ENCODE data around the gene PALLD.

Gene PALLD

GRCh38 chr4:168777277-168777965 lies 280.6 kb downstream of the PALLD start:
- H3K4me2 ChIP-seq (ENCODE audit: low read length) = no peak overlapping the region
- H3K79me2 ChIP-seq (ENCODE audit: insufficient read depth, low read length) = no peaks in the 10 kb centered on the region
- no peaks in the 10 kb centered on the region for H3F3A ChIP-seq (ENCODE audit: insufficient read depth, low read length)
- no peaks in the 10 kb centered on the region for H4K20me1 ChIP-seq (ENCODE audit: insufficient read depth, low read length)
- H3K9me2 ChIP-seq (ENCODE audit: low read depth, low read length) = no peaks in the 10 kb centered on the region
- no peaks in the 10 kb centered on the region for H3K36me3 ChIP-seq (ENCODE audit: insufficient read depth, low read length)
- H3K27ac ChIP-seq (ENCODE audit: low read depth, low read length, poor library complexity, severe bottlenecking) = no peak overlapping the region
- no peaks in the 10 kb centered on the region for H3K27me3 ChIP-seq (ENCODE audit: insufficient read depth, low read length)
- TF ChIP-seq CTCF (IDR thresholded peaks at IDR 0.05; ENCODE audit: low read length) = no peak
- no peak for TF ChIP-seq EZH2 (IDR thresholded peaks at IDR 0.05; ENCODE audit: borderline replicate concordance, low read length)
- H3K4me1 ChIP-seq (ENCODE audit: insufficient read depth, low read length, severe bottlenecking) = no peaks in the 10 kb centered on the region
- no peak overlapping the region for H3K9ac ChIP-seq (ENCODE audit: low read length)
- 0 out of 2 replicates have a peak, but pooled peaks cover 2% of the 10 kb centered on the region for H3K9me3 ChIP-seq (ENCODE audit: low read length)
- H3K4me3 ChIP-seq (ENCODE audit: low read depth, low read length, poor library complexity, severe bottlenecking) = no peak overlapping the region
- H2AFZ ChIP-seq (ENCODE audit: low read length) = no peak overlapping the region

GRCh38 chr4:168781341-168781740 lies 284.5 kb downstream of the PALLD start:
- Histone ChIP-seq H3K4me3 (ENCODE audit: low read depth, low read length, poor library complexity, severe bottlenecking) (no peak overlapping the region), H3F3A (ENCODE audit: insufficient read depth, low read length) (no peaks in the 10 kb centered on the region), H4K20me1 (ENCODE audit: insufficient read depth, low read length) (no peaks in the 10 kb centered on the region), H3K27ac (ENCODE audit: low read depth, low read length, poor library complexity, severe bottlenecking) (no peak overlapping the region), H3K4me2 (ENCODE audit: low read length) (no peak overlapping the region), H3K79me2 (ENCODE audit: insufficient read depth, low read length) (no peaks in the 10 kb centered on the region), H2AFZ (ENCODE audit: low read length) (no peak overlapping the region), H3K27me3 (ENCODE audit: insufficient read depth, low read length) (no peaks in the 10 kb centered on the region), H3K9me3 (ENCODE audit: low read length) (no peaks in the 10 kb centered on the region), H3K9me2 (ENCODE audit: low read depth, low read length) (no peaks in the 10 kb centered on the region), H3K9ac (ENCODE audit: low read length) (no peak overlapping the region), H3K4me1 (ENCODE audit: insufficient read depth, low read length, severe bottlenecking) (no peaks in the 10 kb centered on the region), H3K36me3 (ENCODE audit: insufficient read depth, low read length) (no peaks in the 10 kb centered on the region)
- TF ChIP-seq EZH2 (IDR thresholded peaks at IDR 0.05; ENCODE audit: borderline replicate concordance, low read length) (no peak), CTCF (IDR thresholded peaks at IDR 0.05; ENCODE audit: low read length) (no peak)

GRCh38 chr4:168781926-168782325 lies 285.1 kb downstream of the PALLD start:
- H2AFZ ChIP-seq (ENCODE audit: low read length) = no peak overlapping the region
- no peak overlapping the region for H3K9ac ChIP-seq (ENCODE audit: low read length)
- H3F3A ChIP-seq (ENCODE audit: insufficient read depth, low read length) = no peaks in the 10 kb centered on the region
- no peaks in the 10 kb centered on the region for H3K9me2 ChIP-seq (ENCODE audit: low read depth, low read length)
- no peak overlapping the region for H3K4me3 ChIP-seq (ENCODE audit: low read depth, low read length, poor library complexity, severe bottlenecking)
- no peak overlapping the region for H3K27ac ChIP-seq (ENCODE audit: low read depth, low read length, poor library complexity, severe bottlenecking)
- H3K4me1 ChIP-seq (ENCODE audit: insufficient read depth, low read length, severe bottlenecking) = no peaks in the 10 kb centered on the region
- H3K36me3 ChIP-seq (ENCODE audit: insufficient read depth, low read length) = no peaks in the 10 kb centered on the region
- H3K79me2 ChIP-seq (ENCODE audit: insufficient read depth, low read length) = no peaks in the 10 kb centered on the region
- TF ChIP-seq EZH2 (IDR thresholded peaks at IDR 0.05; ENCODE audit: borderline replicate concordance, low read length) (no peak), CTCF (IDR thresholded peaks at IDR 0.05; ENCODE audit: low read length) (no peak)
- no peaks in the 10 kb centered on the region for H4K20me1 ChIP-seq (ENCODE audit: insufficient read depth, low read length)
- no peaks in the 10 kb centered on the region for H3K9me3 ChIP-seq (ENCODE audit: low read length)
- no peaks in the 10 kb centered on the region for H3K27me3 ChIP-seq (ENCODE audit: insufficient read depth, low read length)
- no peak overlapping the region for H3K4me2 ChIP-seq (ENCODE audit: low read length)
